ENCODE results near the gene TPK1.

Gene TPK1

GRCh38 chr7:144534655-144535395, 301.0 kb downstream of the TPK1 start:
- H3K36me3 ChIP-seq = no peaks in the 10 kb centered on the region
- no peak for TF ChIP-seq CTCF (IDR thresholded peaks at IDR 0.05; ENCODE audit: low read depth, low read length)
- H3K4me3 ChIP-seq (ENCODE audit: low read depth, low read length) = no peak overlapping the region
- no peak for DNase-seq
- no peaks in the 10 kb centered on the region for H3K9me3 ChIP-seq
- H3K27me3 ChIP-seq = no peaks in the 10 kb centered on the region
- H3K4me1 ChIP-seq = no peaks in the 10 kb centered on the region

GRCh38 chr7:144534196-144534595, 301.7 kb downstream of the TPK1 start:
- TF ChIP-seq CTCF (IDR thresholded peaks at IDR 0.05; ENCODE audit: low read depth, low read length) = no peak
- H3K9me3 ChIP-seq = no peaks in the 10 kb centered on the region
- H3K27me3 ChIP-seq = no peaks in the 10 kb centered on the region
- H3K4me3 ChIP-seq (ENCODE audit: low read depth, low read length) = no peak overlapping the region
- no peaks in the 10 kb centered on the region for H3K4me1 ChIP-seq
- H3K36me3 ChIP-seq = no peaks in the 10 kb centered on the region
- DNase-seq = no peak

GRCh38 chr7:144531181-144531580, 304.7 kb downstream of the TPK1 start:
- Histone ChIP-seq H3K9me3 (no peaks in the 10 kb centered on the region), H3K4me3 (ENCODE audit: low read depth, low read length) (no peak overlapping the region), H3K27me3 (no peaks in the 10 kb centered on the region), H3K36me3 (no peaks in the 10 kb centered on the region), H3K4me1 (no peaks in the 10 kb centered on the region)
- no peak for DNase-seq
- no peak for TF ChIP-seq CTCF (IDR thresholded peaks at IDR 0.05; ENCODE audit: low read depth, low read length)

- no peaks in the 10 kb centered on the region for H3K9me3 ChIP-seq
- no peaks in the 10 kb centered on the region for H3K36me3 ChIP-seq
- TF ChIP-seq CTCF (IDR thresholded peaks at IDR 0.05; ENCODE audit: low read depth, low read length) = no peak
- no peak overlapping the region for H3K4me3 ChIP-seq (ENCODE audit: low read depth, low read length)
- no peaks in the 10 kb centered on the region for H3K27me3 ChIP-seq
- H3K4me1 ChIP-seq = no peaks in the 10 kb centered on the region
- no peak for DNase-seq
Measured at GRCh38 chr7:144529269-144529926, 306.5 kb downstream of the TPK1 start.

GRCh38 chr7:144528536-144529045, 307.3 kb downstream of the TPK1 start:
- Histone ChIP-seq H3K27me3 (no peaks in the 10 kb centered on the region), H3K4me3 (ENCODE audit: low read depth, low read length) (no peak overlapping the region), H3K36me3 (no peaks in the 10 kb centered on the region), H3K4me1 (no peaks in the 10 kb centered on the region), H3K9me3 (no peaks in the 10 kb centered on the region)
- no peak for TF ChIP-seq CTCF (IDR thresholded peaks at IDR 0.05; ENCODE audit: low read depth, low read length)
- DNase-seq = no peak

- Histone ChIP-seq H3K27me3 (no peaks in the 10 kb centered on the region), H3K4me1 (no peaks in the 10 kb centered on the region), H3K36me3 (no peaks in the 10 kb centered on the region), H3K4me3 (ENCODE audit: low read depth, low read length) (no peak overlapping the region), H3K9me3 (no peaks in the 10 kb centered on the region)
- no peak for DNase-seq
- TF ChIP-seq CTCF (IDR thresholded peaks at IDR 0.05; ENCODE audit: low read depth, low read length) = no peak
Measured at GRCh38 chr7:144527051-144527471, 308.8 kb downstream of the TPK1 start.
